GM12875 (cell line): ENCODE results near the gene GCDH.

Source experiments
- H3K4me3 ChIP-seq: one replicate; pipeline ENCODE4 v1.5.1; 2011; ENCODE audit warnings: low read depth, low read length, control low read depth
- TF ChIP-seq, protein P1 (sequence below): IDR thresholded peaks from 2 replicates; pipeline ENCODE4 v1.5.1; 2011; ENCODE audit warnings: low read depth, mild to moderate bottlenecking, control low read depth, inconsistent platforms, low read length, moderate library complexity, borderline replicate concordance; ENCODE audit not compliant: insufficient read depth

The GCDH gene

DNA sequence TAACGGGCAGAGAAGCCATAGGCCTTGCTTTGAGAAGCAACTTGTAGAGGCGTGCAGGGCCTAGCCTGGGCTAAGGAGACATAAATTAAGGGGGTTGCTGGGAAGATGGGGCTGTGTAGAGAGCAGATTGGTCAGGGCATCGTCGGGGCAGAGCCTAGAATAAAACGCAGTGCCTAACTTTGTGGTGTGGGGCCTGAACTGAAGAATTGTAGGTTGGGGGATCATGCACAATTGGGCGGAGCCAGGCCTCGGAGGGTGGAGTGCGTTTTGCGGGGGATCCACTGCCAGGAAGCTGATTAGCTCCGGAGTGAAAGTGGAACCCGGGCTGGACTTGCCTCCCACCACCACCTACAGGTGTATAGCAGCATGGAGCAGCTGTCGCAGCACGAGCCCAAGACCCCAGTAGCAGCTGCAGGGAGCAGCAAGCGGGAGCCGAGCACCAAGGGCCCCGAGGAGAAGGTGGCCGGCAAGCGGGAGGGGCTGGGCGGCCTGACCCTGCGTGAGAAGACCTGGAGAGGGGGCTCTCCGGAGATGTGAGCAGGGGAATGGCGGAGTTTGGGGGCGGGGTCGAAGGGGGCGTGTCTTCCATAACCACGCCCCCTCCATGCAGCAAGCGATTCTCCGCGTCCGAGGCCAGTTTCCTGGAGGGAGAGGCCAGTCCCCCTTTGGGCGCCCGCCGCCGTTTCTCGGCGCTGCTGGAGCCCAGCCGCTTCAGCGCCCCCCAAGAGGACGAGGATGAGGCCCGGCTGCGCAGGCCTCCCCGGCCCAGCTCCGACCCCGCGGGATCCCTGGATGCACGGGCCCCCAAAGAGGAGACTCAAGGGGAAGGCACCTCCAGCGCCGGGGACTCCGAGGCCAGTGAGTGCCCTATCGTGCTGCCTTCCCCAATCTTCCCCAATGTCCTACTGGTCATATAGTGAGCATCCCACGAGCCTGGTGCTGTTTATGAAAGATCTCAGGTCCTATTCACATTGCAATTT, 23.6 kb upstream of the GCDH start:
- H3K4me3 ChIP-seq = peak overlapping the region; percentile 45

DNA sequence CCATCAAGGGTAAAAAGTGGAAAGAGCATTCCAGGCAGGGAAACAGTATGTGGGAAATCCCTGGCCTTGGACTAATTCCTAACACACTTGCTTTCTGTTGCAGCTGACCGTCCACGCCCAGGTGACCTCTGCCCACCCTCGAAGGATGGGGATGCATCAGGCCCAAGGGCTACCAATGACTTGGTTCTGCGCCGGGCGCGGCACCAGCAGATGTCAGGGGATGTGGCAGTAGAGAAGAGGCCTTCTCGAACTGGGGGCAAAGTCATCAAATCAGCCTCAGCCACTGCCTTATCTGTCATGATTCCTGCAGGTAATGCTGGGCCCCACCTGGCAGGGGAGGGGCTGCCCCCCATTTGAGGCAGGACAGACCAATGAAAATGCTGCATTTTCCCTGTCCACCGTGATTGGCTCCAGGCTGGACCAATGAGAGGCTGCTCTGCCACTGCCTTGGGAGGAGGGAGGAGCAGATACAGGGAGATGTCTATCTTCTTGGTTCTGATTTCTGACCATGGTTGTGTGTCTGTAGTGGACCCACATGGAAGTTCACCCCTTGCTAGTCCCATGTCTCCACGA, 22.3 kb upstream of the GCDH start:
- no peak overlapping the region for H3K4me3 ChIP-seq
- TF ChIP-seq, protein P1, sequence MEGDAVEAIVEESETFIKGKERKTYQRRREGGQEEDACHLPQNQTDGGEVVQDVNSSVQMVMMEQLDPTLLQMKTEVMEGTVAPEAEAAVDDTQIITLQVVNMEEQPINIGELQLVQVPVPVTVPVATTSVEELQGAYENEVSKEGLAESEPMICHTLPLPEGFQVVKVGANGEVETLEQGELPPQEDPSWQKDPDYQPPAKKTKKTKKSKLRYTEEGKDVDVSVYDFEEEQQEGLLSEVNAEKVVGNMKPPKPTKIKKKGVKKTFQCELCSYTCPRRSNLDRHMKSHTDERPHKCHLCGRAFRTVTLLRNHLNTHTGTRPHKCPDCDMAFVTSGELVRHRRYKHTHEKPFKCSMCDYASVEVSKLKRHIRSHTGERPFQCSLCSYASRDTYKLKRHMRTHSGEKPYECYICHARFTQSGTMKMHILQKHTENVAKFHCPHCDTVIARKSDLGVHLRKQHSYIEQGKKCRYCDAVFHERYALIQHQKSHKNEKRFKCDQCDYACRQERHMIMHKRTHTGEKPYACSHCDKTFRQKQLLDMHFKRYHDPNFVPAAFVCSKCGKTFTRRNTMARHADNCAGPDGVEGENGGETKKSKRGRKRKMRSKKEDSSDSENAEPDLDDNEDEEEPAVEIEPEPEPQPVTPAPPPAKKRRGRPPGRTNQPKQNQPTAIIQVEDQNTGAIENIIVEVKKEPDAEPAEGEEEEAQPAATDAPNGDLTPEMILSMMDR = no peak

More for the DNA sequence above, 23.6 kb upstream of the GCDH start:
- TF ChIP-seq, protein P1 = no peak

DNA sequence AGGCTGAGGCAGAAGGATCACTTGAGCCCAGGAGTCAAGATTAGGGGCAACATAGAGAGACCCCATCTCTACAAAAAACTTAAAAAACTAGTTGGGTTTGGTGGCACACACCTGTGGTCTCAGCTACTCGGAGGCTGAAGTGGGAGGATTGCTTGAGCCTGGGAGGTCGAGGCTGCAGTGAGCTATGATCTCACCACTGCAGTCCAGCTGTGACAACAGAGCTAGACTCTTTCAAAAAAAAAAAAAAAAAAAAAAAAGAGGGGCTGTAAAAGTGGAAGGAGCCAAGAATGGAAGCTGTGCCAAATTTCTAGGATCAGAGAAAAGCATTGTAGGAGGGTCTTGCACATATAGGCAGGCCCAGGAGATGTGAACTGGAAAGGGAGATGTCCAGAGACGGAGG, 19.3 kb upstream of the GCDH start:
- TF ChIP-seq, protein P1 = no peak
- no peak overlapping the region for H3K4me3 ChIP-seq

DNA sequence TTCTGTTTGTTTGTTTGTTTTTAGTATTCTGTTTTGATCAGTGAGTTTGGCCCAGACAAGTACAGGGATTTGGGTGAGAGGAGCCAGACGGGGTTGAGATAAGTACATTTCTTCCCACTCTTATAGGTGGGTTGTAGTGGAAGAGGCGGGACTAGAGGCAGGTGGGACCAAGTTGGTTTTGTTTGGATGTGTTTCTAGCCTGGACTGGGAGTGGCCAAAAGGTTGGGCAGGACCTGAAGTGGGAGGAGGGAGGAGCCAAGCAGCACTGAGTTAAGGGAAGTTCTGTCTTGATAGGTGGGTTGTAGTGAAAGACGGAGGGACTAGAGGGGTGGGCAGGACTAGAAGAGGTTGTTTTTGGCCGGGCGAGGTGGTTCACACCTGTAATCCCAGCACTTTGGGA, 18.7 kb upstream of the GCDH start:
- TF ChIP-seq, protein P1 = no peak

DNA sequence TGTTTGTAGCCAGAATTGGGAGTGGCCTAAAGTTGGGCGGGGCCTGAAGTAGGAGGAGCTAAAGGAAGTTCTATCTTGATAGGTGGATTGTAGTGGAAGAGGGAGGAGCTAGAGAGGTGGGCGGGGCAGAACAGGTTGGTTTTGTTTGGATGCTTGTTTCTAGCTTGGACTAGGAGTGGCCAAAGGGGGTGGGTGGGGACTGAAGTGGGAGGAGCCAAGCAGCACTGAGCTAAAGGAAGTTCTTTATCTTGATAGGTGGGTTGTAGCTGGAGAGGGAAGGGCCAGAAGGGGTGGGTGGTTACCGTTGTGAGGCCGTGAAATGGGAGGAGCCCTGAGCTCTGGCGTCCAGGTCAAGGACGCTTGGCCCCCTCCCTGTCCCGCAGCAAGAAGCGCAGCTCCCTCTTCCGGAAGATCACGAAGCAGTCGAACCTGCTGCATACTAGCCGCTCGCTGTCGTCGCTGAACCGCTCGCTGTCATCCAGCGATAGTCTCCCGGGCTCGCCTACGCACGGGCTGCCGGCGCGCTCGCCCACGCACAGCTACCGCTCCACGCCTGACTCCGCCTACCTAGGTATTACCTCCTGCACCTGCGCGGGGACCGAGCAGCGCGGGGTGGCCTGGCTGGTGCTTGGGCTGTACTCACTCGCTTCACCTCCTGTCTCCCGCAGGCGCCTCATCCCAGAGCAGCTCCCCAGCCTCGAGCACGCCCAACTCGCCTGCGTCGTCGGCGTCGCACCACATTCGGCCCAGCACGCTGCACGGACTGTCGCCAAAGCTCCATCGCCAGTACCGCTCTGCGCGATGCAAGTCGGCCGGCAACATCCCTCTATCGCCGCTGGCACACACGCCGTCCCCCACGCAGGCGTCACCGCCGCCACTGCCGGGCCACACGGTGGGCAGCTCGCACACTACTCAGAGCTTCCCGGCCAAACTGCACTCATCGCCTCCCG, 17.7 kb upstream of the GCDH start:
- TF ChIP-seq, protein P1 = no peak
- H3K4me3 ChIP-seq = no peak overlapping the region

More for the DNA sequence above, 18.7 kb upstream of the GCDH start:
- no peak overlapping the region for H3K4me3 ChIP-seq

DNA sequence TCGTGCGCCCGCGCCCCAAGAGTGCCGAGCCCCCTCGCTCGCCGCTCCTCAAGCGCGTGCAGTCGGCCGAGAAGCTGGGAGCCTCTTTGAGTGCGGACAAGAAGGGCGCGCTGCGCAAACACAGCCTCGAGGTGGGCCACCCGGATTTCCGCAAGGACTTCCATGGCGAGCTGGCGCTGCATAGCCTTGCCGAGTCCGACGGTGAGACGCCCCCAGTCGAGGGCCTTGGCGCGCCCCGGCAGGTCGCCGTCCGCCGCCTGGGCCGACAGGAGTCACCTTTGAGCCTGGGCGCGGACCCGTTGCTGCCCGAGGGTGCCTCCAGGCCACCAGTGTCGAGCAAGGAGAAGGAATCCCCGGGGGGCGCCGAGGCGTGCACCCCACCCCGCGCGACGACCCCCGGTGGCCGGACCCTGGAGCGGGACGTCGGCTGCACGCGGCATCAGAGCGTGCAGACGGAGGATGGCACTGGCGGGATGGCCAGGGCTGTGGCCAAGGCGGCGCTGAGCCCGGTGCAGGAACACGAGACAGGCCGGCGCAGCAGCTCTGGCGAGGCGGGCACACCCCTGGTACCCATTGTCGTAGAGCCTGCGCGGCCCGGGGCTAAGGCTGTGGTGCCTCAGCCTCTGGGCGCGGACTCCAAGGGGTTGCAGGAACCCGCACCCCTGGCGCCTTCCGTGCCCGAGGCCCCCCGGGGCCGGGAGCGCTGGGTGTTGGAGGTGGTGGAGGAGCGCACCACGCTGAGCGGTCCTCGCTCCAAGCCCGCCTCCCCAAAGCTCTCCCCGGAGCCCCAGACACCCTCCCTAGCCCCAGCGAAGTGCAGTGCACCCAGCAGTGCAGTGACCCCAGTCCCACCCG, 16.8 kb upstream of the GCDH start:
- TF ChIP-seq, protein P1 = no peak
- H3K4me3 ChIP-seq = no peak overlapping the region
